ENCODE results near the gene SLC18B1. TPM values are rescaled to one million over a fixed set of nuclear protein-coding genes. Genes with fewer than 3 reads are reported as not detected.

The SLC18B1 gene
- total RNA-seq, 1 experiment from 2014 or later, result 24.1 TPM

DNA sequence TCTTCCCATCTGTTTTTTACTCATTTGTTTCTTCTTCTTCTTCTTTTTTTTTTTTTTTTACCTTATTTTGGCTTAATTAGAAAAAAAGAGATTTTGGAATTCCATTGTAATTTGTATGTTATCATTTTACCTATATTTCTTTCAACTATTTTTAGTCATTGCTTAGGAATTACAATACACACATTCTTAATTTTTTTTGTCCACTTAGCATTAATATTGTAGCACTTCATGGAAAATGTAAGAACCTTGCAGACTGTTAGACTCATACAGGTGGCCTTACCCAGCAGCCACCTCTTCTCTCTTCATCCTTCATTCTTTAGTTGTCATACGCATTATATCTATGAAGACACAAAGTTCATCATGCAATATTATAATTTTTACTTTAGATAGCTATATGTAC is 5.8 kb upstream of the SLC18B1 start:
- ChIA-PET POLR2A (no interaction called here), CTCF (no interaction called here)
- no peak for ATAC-seq
- Mint-ChIP-seq H3K4me1 (no peaks in the 10 kb centered on the region), H3K9me3 (no peaks in the 10 kb centered on the region), H3K4me3 (no peak overlapping the region), H3K36me3 (no peaks in the 10 kb centered on the region), H3K27ac (no peak overlapping the region), H3K27me3 (ENCODE audit: low read depth) (peaks cover 7% of the 10 kb centered on the region)
- TF ChIP-seq, protein P1, sequence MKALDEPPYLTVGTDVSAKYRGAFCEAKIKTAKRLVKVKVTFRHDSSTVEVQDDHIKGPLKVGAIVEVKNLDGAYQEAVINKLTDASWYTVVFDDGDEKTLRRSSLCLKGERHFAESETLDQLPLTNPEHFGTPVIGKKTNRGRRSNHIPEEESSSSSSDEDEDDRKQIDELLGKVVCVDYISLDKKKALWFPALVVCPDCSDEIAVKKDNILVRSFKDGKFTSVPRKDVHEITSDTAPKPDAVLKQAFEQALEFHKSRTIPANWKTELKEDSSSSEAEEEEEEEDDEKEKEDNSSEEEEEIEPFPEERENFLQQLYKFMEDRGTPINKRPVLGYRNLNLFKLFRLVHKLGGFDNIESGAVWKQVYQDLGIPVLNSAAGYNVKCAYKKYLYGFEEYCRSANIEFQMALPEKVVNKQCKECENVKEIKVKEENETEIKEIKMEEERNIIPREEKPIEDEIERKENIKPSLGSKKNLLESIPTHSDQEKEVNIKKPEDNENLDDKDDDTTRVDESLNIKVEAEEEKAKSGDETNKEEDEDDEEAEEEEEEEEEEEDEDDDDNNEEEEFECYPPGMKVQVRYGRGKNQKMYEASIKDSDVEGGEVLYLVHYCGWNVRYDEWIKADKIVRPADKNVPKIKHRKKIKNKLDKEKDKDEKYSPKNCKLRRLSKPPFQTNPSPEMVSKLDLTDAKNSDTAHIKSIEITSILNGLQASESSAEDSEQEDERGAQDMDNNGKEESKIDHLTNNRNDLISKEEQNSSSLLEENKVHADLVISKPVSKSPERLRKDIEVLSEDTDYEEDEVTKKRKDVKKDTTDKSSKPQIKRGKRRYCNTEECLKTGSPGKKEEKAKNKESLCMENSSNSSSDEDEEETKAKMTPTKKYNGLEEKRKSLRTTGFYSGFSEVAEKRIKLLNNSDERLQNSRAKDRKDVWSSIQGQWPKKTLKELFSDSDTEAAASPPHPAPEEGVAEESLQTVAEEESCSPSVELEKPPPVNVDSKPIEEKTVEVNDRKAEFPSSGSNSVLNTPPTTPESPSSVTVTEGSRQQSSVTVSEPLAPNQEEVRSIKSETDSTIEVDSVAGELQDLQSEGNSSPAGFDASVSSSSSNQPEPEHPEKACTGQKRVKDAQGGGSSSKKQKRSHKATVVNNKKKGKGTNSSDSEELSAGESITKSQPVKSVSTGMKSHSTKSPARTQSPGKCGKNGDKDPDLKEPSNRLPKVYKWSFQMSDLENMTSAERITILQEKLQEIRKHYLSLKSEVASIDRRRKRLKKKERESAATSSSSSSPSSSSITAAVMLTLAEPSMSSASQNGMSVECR (CRISPR knock-in tag; IDR thresholded peaks at IDR 0.05; ENCODE audit: borderline replicate concordance), result no peak
- TF ChIP-seq TEAD1 (CRISPR knock-in tag; IDR thresholded peaks at IDR 0.05) (no peak), ZNF671 (CRISPR knock-in tag; IDR thresholded peaks at IDR 0.05) (no peak), NFYB (CRISPR knock-in tag; conservative IDR thresholded peaks at IDR 0.05; ENCODE audit: low read depth) (no peak), TP53 (CRISPR knock-in tag; IDR thresholded peaks at IDR 0.05) (no peak), GABPB1 (CRISPR knock-in tag; IDR thresholded peaks at IDR 0.05) (no peak), ZNF121 (CRISPR knock-in tag; IDR thresholded peaks at IDR 0.05) (no peak), ETV6 (CRISPR knock-in tag; IDR thresholded peaks at IDR 0.05) (no peak), HMGA2 (CRISPR knock-in tag; IDR thresholded peaks at IDR 0.05) (no peak), CREM (CRISPR knock-in tag; IDR thresholded peaks at IDR 0.05) (no peak), ZNF317 (CRISPR knock-in tag; IDR thresholded peaks at IDR 0.05; ENCODE audit: borderline replicate concordance, low read depth) (no peak), SMAD4 (CRISPR knock-in tag; IDR thresholded peaks at IDR 0.05) (no peak), RORB (CRISPR knock-in tag; IDR thresholded peaks at IDR 0.05) (no peak), NFATC4 (CRISPR knock-in tag; IDR thresholded peaks at IDR 0.05) (no peak)
- TF ChIP-seq, protein P2, sequence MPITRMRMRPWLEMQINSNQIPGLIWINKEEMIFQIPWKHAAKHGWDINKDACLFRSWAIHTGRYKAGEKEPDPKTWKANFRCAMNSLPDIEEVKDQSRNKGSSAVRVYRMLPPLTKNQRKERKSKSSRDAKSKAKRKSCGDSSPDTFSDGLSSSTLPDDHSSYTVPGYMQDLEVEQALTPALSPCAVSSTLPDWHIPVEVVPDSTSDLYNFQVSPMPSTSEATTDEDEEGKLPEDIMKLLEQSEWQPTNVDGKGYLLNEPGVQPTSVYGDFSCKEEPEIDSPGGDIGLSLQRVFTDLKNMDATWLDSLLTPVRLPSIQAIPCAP (CRISPR knock-in tag; IDR thresholded peaks at IDR 0.05), result no peak
- TF ChIP-seq, protein P3, sequence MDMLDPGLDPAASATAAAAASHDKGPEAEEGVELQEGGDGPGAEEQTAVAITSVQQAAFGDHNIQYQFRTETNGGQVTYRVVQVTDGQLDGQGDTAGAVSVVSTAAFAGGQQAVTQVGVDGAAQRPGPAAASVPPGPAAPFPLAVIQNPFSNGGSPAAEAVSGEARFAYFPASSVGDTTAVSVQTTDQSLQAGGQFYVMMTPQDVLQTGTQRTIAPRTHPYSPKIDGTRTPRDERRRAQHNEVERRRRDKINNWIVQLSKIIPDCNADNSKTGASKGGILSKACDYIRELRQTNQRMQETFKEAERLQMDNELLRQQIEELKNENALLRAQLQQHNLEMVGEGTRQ (CRISPR knock-in tag; IDR thresholded peaks at IDR 0.05), result no peak
- TF ChIP-seq, protein P4, sequence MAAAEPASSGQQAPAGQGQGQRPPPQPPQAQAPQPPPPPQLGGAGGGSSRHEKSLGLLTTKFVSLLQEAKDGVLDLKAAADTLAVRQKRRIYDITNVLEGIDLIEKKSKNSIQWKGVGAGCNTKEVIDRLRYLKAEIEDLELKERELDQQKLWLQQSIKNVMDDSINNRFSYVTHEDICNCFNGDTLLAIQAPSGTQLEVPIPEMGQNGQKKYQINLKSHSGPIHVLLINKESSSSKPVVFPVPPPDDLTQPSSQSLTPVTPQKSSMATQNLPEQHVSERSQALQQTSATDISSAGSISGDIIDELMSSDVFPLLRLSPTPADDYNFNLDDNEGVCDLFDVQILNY (CRISPR knock-in tag; IDR thresholded peaks at IDR 0.05), result no peak
- DNase-seq (ENCODE audit: low spot score), result no peak

DNA sequence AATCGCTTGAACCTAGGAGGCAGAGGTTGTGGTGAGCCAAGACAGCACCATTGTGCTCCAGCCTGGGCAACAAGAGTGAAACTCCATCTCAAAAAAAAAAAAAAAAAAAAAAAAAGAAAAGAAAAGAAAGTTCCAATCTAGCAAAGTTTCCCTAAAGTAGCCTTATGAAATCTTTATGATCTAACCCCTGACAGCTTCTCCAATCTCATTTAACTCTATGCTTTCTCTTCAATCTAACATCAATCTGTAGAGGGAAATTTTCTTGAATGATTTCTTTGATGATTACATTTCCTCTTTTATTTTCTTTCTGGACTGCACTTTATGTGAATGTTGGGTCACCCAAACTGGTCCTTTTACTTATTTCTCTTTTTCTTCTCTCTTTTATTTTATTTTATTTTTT is 2.2 kb upstream of the SLC18B1 start:
- CTCF ChIA-PET, result no interaction called here
- TF ChIP-seq, protein P5, sequence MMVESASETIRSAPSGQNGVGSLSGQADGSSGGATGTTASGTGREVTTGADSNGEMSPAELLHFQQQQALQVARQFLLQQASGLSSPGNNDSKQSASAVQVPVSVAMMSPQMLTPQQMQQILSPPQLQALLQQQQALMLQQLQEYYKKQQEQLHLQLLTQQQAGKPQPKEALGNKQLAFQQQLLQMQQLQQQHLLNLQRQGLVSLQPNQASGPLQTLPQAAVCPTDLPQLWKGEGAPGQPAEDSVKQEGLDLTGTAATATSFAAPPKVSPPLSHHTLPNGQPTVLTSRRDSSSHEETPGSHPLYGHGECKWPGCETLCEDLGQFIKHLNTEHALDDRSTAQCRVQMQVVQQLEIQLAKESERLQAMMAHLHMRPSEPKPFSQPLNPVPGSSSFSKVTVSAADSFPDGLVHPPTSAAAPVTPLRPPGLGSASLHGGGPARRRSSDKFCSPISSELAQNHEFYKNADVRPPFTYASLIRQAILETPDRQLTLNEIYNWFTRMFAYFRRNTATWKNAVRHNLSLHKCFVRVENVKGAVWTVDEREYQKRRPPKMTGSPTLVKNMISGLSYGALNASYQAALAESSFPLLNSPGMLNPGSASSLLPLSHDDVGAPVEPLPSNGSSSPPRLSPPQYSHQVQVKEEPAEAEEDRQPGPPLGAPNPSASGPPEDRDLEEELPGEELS (CRISPR knock-in tag; IDR thresholded peaks at IDR 0.05), result no peak
- no peak for TF ChIP-seq RORB (CRISPR knock-in tag; IDR thresholded peaks at IDR 0.05)
- TF ChIP-seq NFE2L1 (CRISPR knock-in tag; IDR thresholded peaks at IDR 0.05), result no peak
- TF ChIP-seq ZNF263 (CRISPR knock-in tag; IDR thresholded peaks at IDR 0.05; ENCODE audit: low read depth), result no peak
- no peak for TF ChIP-seq SOX15 (CRISPR knock-in tag; IDR thresholded peaks at IDR 0.05)
- TF ChIP-seq, protein P6, sequence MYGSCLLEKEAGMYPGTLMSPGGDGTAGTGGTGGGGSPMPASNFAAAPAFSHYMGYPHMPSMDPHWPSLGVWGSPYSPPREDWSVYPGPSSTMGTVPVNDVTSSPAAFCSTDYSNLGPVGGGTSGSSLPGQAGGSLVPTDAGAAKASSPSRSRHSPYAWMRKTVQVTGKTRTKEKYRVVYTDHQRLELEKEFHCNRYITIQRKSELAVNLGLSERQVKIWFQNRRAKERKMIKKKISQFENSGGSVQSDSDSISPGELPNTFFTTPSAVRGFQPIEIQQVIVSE (CRISPR knock-in tag; IDR thresholded peaks at IDR 0.05; ENCODE audit: borderline replicate concordance), result no peak
- no peak for TF ChIP-seq ZNF396 (CRISPR knock-in tag; IDR thresholded peaks at IDR 0.05; ENCODE audit: borderline replicate concordance)
- TF ChIP-seq TP53 (CRISPR knock-in tag; IDR thresholded peaks at IDR 0.05), result no peak
- no peak for TF ChIP-seq IRF2 (CRISPR knock-in tag; IDR thresholded peaks at IDR 0.05; ENCODE audit: borderline replicate concordance, low read depth)
- TF ChIP-seq, protein P7, sequence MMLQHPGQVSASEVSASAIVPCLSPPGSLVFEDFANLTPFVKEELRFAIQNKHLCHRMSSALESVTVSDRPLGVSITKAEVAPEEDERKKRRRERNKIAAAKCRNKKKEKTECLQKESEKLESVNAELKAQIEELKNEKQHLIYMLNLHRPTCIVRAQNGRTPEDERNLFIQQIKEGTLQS (CRISPR knock-in tag; conservative IDR thresholded peaks at IDR 0.05), result no peak
- TF ChIP-seq, protein P8, sequence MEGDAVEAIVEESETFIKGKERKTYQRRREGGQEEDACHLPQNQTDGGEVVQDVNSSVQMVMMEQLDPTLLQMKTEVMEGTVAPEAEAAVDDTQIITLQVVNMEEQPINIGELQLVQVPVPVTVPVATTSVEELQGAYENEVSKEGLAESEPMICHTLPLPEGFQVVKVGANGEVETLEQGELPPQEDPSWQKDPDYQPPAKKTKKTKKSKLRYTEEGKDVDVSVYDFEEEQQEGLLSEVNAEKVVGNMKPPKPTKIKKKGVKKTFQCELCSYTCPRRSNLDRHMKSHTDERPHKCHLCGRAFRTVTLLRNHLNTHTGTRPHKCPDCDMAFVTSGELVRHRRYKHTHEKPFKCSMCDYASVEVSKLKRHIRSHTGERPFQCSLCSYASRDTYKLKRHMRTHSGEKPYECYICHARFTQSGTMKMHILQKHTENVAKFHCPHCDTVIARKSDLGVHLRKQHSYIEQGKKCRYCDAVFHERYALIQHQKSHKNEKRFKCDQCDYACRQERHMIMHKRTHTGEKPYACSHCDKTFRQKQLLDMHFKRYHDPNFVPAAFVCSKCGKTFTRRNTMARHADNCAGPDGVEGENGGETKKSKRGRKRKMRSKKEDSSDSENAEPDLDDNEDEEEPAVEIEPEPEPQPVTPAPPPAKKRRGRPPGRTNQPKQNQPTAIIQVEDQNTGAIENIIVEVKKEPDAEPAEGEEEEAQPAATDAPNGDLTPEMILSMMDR (IDR thresholded peaks at IDR 0.05), result no peak
- TF ChIP-seq ELF4 (CRISPR knock-in tag; IDR thresholded peaks at IDR 0.05; ENCODE audit: low read depth), result no peak

More for the DNA sequence above, 2.2 kb upstream of the SLC18B1 start:
- peaks cover 3% of the 10 kb centered on the region for H3K36me3 Mint-ChIP-seq
- peaks cover 7% of the 10 kb centered on the region for H3K4me1 Mint-ChIP-seq
- no peak overlapping the region for H3K27ac Mint-ChIP-seq
- no peak overlapping the region for H3K4me3 Mint-ChIP-seq
- no peak for ATAC-seq
- no peak for DNase-seq (ENCODE audit: low spot score)
- no peaks in the 10 kb centered on the region for H3K9me3 Mint-ChIP-seq
- POLR2A ChIA-PET, result no interaction called here
- H3K27me3 Mint-ChIP-seq (ENCODE audit: low read depth), result peaks cover 7% of the 10 kb centered on the region
